HCT116 (cell line): ENCODE results near the gene SLC7A7. TPM values are rescaled to one million over a fixed set of nuclear protein-coding genes. Genes with fewer than 3 reads are reported as not detected.

Experiments used
- ATAC-seq: fragments of 200-7000 bp; cut with Tn5 transposase; 2 replicates; pipeline ENCODE4 v1.9.1; 2020; ENCODE audit warnings: mild to moderate bottlenecking, moderate library complexity
- BruUV-seq: library from RNA; stranded (reverse); fragments of 400-500 nt; replicated peaks from 2 replicates; lab custom pipeline; 2021; lab: Mats Ljungman, UMichigan
- CTCF ChIA-PET: fragments of 300-600 bp; sonication (Branson Sonifier 250); formaldehyde crosslinking; loops from one replicate; lab custom pipeline; 2021; ENCODE audit warnings: antibody characterized with exemption; lab: Charles Lee
- POLR2A ChIA-PET: fragments of 300-600, 350-600 bp; sonication (Branson Sonifier 250); formaldehyde crosslinking; loops from one replicate; lab custom pipeline; 2021; ENCODE audit warnings: antibody characterized with exemption; lab: Charles Lee
- RAD21 ChIA-PET, 2 experiments: fragments of 300-600 bp; sonication (Branson Sonifier 250); formaldehyde crosslinking; loops; one replicate each; lab custom pipeline; 2023; ENCODE audit warnings: low total read pairs in 2 of 2; ENCODE audit not compliant: uncharacterized antibody in 2 of 2, unreplicated experiment in 2 of 2, low non-redundant PET in 1 of 2; lab: Charles Lee
- DNase-seq: peaks from one replicate; pipeline ENCODE4 v3.0.0-alpha.2; 2010; ENCODE audit warnings: low read depth, low spot score
- H2AFZ ChIP-seq: fragments of 200-600 bp; shearing (Covaris generic), sonication (generic); 2 replicates; pipeline ENCODE4 v1.6.1; 2017; ENCODE audit warnings: low read depth, mixed run types, mixed read lengths, antibody characterized with exemption, low read length; ENCODE audit not compliant: poor library complexity, severe bottlenecking
- H3K27ac ChIP-seq: 2 replicates; pipeline ENCODE4 v1.5.1; 2012; ENCODE audit warnings: low read depth, low read length
- H3K27me3 ChIP-seq: fragments of 200-600 bp; sonication (generic); 2 replicates; pipeline ENCODE4 v1.6.1; 2016; ENCODE audit warnings: mixed run types, low read length, mixed read lengths; ENCODE audit not compliant: insufficient read depth
- H3K36me3 ChIP-seq, 2 experiments: fragments of 200-500 bp in 1 of 2; fragments of 200-600 bp in 1 of 2; sonication (Bioruptor generic) in 1 of 2; sonication (generic) in 1 of 2; 2 replicates each; pipeline versions ENCODE4 v1.5.1 to v1.6.1; 2014 to 2016; ENCODE audit warnings: low read length in 2 of 2, inconsistent platforms in 1 of 2, mixed read lengths in 1 of 2, mixed run types in 1 of 2; ENCODE audit not compliant: insufficient read depth in 2 of 2, control insufficient read depth in 1 of 2
- H3K4me1 ChIP-seq, 2 experiments: fragments of 200-600 bp in 1 of 2; sonication (generic) in 1 of 2; 2 replicates each; pipeline versions ENCODE4 v1.5.1 to v1.6.1; 2012 to 2017; ENCODE audit warnings: low read length in 2 of 2, inconsistent platforms in 1 of 2, mild to moderate bottlenecking in 1 of 2, mixed read lengths in 1 of 2, mixed run types in 1 of 2, moderate library complexity in 1 of 2; ENCODE audit not compliant: insufficient read depth in 2 of 2, control insufficient read depth in 1 of 2
- H3K4me2 ChIP-seq: fragments of 200-600 bp; sonication (generic); 2 replicates; pipeline ENCODE4 v1.6.1; 2017; ENCODE audit warnings: mixed run types, low read length, mixed read lengths
- H3K4me3 ChIP-seq, 2 experiments: fragments of 200-600 bp in 1 of 2; sonication (generic) in 1 of 2; replicated peaks in 1 of 2; 2 replicates each; pipeline ENCODE4 v1.5.1; 2011 to 2016; ENCODE audit warnings: low read length in 2 of 2, control low read depth in 1 of 2, low read depth in 1 of 2, mild to moderate bottlenecking in 1 of 2, mixed read lengths in 1 of 2, mixed run types in 1 of 2
- H3K79me2 ChIP-seq: fragments of 200-600 bp; sonication (generic); 2 replicates; pipeline ENCODE4 v1.6.1; 2017; ENCODE audit warnings: mild to moderate bottlenecking, mixed run types, low read length, moderate library complexity, mixed read lengths; ENCODE audit not compliant: insufficient read depth
- H3K9ac ChIP-seq: fragments of 200-600 bp; sonication (generic); 2 replicates; pipeline ENCODE4 v1.6.1; 2016; ENCODE audit warnings: low read length, mixed read lengths
- H3K9me2 ChIP-seq: fragments of 200-600 bp; sonication (generic), shearing (Covaris generic); 2 replicates; pipeline ENCODE4 v1.6.1; 2017; ENCODE audit warnings: mixed run types, mild to moderate bottlenecking, moderate library complexity; ENCODE audit not compliant: insufficient read depth
- H3K9me3 ChIP-seq, 2 experiments: fragments of 200-500 bp in 1 of 2; fragments of 200-600 bp in 1 of 2; sonication (Bioruptor generic) in 1 of 2; sonication (generic) in 1 of 2; 2 replicates each; pipeline ENCODE4 v1.6.1; 2014 to 2017; ENCODE audit warnings: low read length in 2 of 2, mixed read lengths in 2 of 2, inconsistent platforms in 1 of 2, low read depth in 1 of 2, mild to moderate bottlenecking in 1 of 2, mixed run types in 1 of 2, moderate library complexity in 1 of 2; ENCODE audit not compliant: control insufficient read depth in 1 of 2, insufficient read depth in 1 of 2
- H4K20me1 ChIP-seq: fragments of 200-600 bp; sonication (generic), shearing (Covaris generic); 2 replicates; pipeline ENCODE4 v1.6.1; 2017; ENCODE audit warnings: mixed run types, mild to moderate bottlenecking, moderate library complexity; ENCODE audit not compliant: insufficient read depth
- TCF7L2 ChIP-seq: IDR thresholded peaks from 2 replicates; pipeline ENCODE4 v1.7.0; 2011; ENCODE audit warnings: borderline replicate concordance, inconsistent platforms; ENCODE audit not compliant: insufficient read depth, insufficient read length; ENCODE audit errors: extremely low read depth
- ZBTB33 ChIP-seq: IDR thresholded peaks from 2 replicates; pipeline ENCODE4 v1.6.1; 2011; ENCODE audit warnings: mild to moderate bottlenecking, low read length, moderate library complexity; ENCODE audit not compliant: insufficient replicate concordance; ENCODE audit errors: extremely low read depth
- intact Hi-C: fragments of 100-400 bp; cut with micrococcal nuclease; formaldehyde crosslinking; loops from 2 replicates; pipeline ENCODE4 v1.10.0; 2022
- total RNA-seq: library from RNA; stranded (reverse); gene quantifications from one replicate; pipeline ENCODE4 v1.2.1, GENCODE V29; 2021; ENCODE audit not compliant: unreplicated experiment

Gene SLC7A7
- total RNA-seq, 1 experiment from 2014 or later: 0.27 TPM

- Histone ChIP-seq H3K4me3 (no peak overlapping the region), H4K20me1 (no peaks in the 10 kb centered on the region), H3K9me2 (no peaks in the 10 kb centered on the region), H3K4me2 (no peak overlapping the region), H3K9ac (no peak overlapping the region), H3K27me3 (no peaks in the 10 kb centered on the region), H3K36me3 (no peaks in the 10 kb centered on the region), H3K27ac (no peak overlapping the region), H3K4me1 (peaks cover 4 to 11% of the 10 kb centered on the region in 2 experiments; a peak in 3 of 4 replicates), H2AFZ (no peak overlapping the region), H3K9me3 (no peaks in the 10 kb centered on the region), H3K79me2 (no peaks in the 10 kb centered on the region)
- intact Hi-C loops: no loop called here
- POLR2A ChIA-PET: no interaction called here
- CTCF ChIA-PET: interaction anchor here (0.9 to 1.2 kb wide), 2 partner anchors 14 kb away, joined by 3 to 4 read pairs; no protein-coding TSS in a partner anchor
- TF ChIP-seq TCF7L2: no peak
- no peak for TF ChIP-seq ZBTB33
- RAD21 ChIA-PET: no interaction called here
- no TSS peak for BruUV-seq
- no peak for DNase-seq
- ATAC-seq: no peak
Measured at GRCh38 chr14:22808388-22809209, 6.6 kb downstream of the SLC7A7 start.
